HG03108 (cell line): ENCODE data around the gene KCNK10.

Source experiments
- ATAC-seq: cut with Tn5 transposase; IDR thresholded peaks from one replicate; pipeline ENCODE4 v1.9.1; 2021; ENCODE audit warnings: moderate library complexity; ENCODE audit not compliant: unreplicated experiment

Gene KCNK10

DNA sequence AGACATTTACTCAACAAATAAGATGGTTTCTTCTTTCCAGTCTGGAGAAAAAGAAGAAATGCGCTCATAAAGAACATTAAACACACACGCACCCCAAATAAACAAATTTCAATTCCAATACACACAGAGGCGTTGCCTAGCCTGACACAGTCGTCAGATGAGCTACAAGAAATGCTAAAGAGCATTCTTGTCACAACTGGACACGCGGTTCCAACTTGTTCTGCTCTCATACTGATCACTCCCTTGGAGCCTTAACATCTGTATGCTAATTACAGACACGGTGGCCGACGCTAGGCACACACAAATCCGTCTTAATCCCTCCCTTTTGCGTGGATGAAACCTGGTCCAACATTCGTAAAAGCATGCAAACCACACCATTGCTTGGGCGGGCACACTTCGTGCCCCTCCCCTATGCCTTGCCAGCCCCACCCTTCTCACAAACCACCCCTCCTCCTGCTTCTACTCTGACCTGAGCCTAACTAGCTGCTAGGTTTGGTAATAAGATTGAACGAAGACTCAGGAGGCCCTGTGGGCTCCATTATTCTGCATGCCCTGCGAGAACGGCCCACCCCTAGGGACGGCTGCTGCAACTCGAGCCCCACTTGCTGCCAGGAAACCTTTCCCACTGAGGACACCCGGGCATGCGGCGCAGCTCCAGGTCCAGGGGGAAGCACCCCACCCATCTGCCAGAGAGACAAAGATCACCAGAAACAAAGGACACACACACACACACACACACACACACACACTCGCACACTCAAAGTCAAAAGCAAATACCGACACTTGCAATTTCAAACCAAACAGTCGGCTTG lies 1.2 kb downstream of the KCNK10 start:
- ATAC-seq: no peak

GRCh38 chr14:88318406-88318805 lies 4.7 kb downstream of the KCNK10 start:
- ATAC-seq: no peak

GRCh38 chr14:88316521-88316920 lies 6.5 kb downstream of the KCNK10 start:
- no peak for ATAC-seq

DNA sequence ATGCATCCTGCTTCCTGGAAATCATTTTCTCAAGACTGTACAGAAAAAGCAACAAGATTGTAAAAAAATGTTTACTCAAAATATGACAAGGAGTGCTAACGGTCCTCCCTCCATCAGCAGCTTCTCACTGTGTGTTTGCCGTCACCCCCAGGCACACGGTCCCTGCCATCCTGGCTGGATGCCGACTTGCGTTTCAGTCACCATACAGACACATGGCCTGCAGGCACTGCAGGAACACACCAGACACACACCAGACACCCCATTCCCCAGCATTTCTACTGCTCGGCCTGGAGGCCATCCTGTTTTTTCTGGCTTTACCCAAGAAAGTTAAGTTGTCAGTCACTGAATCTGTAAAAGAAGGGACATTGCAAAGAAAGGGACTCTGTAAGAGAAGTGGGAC lies 10.8 kb downstream of the KCNK10 start:
- no peak for ATAC-seq

- no peak for ATAC-seq
These were observed 11.3 kb downstream of the KCNK10 start for GRCh38 chr14:88311780-88312179.

DNA sequence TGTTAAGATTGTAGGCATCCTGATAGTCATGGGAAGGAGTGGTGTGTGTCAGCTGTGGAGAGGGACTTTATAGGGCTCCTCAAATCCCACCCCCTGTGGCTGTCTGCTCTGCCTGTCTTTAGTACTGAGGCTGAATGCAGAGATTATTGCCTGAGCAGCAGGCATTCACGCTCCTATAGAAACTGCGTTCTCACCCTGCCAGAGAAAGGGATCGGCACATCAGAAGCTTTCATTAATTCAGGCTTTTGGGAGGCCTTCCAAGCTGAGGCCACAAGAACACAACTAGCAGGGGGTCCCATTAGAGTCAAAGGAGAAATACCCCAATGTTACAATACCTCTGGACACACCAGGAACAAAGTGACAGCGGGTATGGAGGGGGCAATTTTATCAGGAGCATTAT lies 12.6 kb downstream of the KCNK10 start:
- no peak for ATAC-seq

DNA sequence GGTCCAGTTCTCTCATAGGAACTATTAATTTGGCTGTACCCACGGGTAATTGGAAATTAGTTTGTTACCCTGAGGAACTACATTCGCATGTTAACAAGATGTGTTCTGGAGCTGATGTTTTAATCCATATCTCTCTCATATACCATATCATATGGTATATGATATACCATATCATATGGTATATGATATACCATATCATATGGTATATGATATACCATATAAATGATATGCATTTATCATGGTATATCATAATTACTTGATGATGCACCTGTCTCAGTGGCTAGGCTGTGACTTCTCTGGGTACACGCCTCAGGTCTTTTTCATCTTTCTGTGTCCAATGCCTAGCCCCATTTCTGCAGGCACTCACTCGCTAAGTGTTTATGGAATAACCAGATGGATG lies 13.0 kb downstream of the KCNK10 start:
- no peak for ATAC-seq

DNA sequence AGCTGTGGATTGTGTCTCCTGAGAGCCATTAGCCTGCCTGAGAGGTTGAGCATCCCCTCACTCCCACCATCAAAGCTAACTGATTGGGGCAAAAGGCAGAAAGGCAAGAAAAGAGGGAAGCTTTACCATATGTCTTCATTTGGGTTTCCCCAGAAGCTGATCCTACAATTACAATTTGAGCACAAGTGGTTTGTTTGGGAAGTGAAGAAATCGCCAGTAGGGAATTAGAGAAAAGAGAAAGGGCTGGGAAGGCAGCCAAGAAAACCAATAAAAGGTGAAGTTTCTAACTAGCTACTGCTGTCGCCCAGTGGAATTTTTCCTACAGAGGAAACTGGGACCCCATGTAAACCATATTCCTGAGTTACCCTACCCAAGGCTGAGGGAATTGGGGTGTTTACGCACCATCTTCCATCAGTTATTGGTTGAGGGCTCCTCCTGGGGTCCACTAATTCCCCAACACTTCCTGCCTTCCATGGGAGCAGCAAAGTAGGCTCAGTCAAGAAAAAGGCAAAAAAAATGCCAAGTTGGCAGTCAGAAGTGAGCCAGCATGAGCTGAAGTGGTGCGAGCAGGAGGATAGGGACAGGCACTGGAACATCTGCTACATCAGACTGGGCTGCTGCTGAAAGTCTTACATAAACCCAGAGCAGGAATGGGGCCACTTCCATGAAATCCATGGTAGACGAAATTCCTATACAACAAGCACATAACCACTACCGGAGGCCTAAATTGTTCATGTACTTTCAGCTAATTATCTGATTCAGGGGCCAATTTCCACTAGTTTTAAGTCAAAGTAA lies 17.3 kb downstream of the KCNK10 start:
- ATAC-seq: no peak

- no peak for ATAC-seq
These were observed 20.0 kb downstream of the KCNK10 start for GRCh38 chr14:88303041-88303440.

DNA sequence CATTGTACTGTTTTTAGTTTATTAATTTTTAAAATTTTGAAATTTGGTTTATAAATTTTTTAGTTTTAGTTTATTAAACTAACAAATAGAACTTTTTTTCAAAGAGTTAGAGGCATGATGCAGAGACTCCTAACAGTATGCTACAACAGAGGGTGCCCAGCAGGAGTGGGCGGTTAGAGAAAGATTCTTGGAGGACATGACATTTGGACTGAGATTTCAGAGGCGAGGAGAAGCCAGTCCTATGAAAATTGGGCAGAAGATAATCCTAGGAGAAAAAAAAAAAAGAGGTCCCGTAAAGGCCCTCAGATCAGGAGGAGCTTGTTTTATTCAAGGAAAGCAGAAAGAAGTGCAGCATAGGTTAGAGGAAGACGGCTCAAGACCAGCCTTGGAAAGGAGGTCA lies 21.7 kb downstream of the KCNK10 start:
- no peak for ATAC-seq

GRCh38 chr14:88300817-88301216 lies 22.3 kb downstream of the KCNK10 start:
- ATAC-seq: no peak

- ATAC-seq: no peak
These were observed 23.1 kb downstream of the KCNK10 start for GRCh38 chr14:88299865-88300530.

GRCh38 chr14:88297306-88297705 lies 25.8 kb downstream of the KCNK10 start:
- no peak for ATAC-seq

DNA sequence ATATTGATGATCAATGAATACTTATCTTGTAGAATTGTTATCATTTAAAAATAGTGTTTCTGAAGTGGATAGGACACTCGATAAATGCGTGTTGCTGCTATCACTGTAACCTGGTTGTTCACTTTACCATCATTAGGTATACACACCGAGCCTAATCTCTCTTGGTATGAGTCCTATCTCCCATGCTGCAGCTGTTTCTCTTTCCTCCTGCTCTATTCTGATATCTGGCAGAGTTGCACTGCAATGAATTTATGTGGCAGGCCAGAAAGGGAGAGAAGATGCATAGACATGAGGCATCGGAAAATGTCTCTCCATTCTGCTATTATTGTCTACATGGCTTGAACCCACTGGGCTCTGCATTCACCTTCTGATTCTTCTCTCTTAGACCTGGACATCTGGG lies 26.7 kb downstream of the KCNK10 start:
- no peak for ATAC-seq

- ATAC-seq: no peak
These were observed 33.1 kb downstream of the KCNK10 start for GRCh38 chr14:88289996-88290395.

DNA sequence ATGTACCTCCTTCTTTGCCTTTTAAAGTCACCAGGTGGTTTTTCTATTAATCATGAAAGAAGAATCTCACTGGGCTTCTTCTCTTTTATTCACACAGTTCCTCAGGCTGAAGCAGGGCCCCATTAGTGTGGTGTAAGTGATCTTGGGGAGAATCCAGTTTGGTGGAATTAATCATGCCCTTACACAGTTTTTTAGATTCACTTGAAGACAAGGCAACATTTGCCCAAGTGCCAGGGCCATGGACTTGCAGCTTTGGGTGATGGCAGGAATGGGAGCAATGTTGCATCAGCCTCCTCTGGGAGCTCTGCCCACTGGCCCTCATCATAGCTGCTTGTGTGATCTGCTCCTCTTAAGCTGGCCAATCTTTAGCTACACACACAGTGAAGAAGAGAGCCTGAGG lies 33.8 kb downstream of the KCNK10 start:
- ATAC-seq: no peak

GRCh38 chr14:88286309-88286708 lies 36.8 kb downstream of the KCNK10 start:
- ATAC-seq: no peak

DNA sequence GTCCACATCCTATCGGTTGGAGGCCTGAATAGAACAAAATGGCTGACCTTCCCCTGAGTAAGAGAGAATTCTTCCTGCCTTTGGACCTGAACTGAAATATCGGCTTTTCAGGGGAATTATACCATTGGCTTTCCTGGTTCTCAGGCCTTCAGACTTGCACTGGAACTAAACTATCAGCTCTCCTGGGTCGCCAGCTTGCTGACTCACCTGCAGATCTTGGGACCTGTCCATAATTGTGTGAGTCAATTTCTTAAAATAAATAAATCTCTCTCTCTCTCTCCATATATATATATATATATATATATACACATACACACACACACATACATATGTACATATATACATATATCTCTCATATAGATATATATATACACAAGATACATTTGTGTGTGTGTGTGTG lies 41.6 kb downstream of the KCNK10 start:
- no peak for ATAC-seq

GRCh38 chr14:88276923-88277596 lies 46.0 kb downstream of the KCNK10 start:
- no peak for ATAC-seq

DNA sequence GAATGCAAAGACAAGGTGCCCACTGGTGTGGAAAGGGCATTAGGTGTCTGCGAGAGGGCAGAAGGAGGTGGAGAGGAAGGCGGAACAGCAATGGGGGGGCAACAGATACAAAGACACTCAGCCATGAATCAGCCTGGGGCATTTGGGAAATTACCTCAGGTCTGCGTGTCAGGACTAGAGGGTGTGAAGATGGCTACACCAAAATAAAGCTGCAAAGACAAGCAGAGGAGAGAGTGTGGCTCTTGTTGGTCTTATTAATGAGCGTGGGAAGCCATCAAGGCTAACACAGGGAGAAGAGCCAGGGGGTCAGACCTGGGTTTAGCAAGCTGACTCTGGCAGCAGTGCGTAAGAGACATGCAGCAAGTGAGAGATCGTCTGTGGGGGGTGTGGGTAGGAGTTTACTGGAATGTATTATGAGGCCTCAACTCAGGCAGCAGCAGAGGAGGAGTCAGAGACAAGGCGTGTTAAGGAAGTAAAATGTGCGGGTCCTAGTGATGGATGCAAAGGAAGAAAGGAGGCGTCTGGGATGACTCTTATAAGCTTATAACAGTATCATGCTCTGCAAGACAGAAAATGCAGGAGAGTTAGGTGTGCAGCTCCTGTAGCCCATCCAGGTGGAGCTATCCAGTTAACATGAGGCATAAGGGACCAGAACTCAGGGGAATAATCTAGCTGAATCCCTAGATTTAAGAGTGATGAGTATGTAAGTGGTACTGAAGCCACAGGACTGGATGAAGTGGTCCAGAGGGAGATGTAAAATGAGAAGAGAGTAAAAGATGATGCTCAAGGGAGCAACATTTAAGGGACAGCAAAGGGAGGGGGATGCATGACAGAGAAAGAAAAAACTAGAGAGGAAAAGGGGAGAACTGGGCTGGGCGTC lies 50.4 kb downstream of the KCNK10 start:
- ATAC-seq: no peak
